Measurements from ENCODE around the gene ALKBH5. TPM values are rescaled to one million over a fixed set of nuclear protein-coding genes. Genes with fewer than 3 reads are reported as not detected.

Gene ALKBH5
- total and polyA plus RNA-seq, 2 experiments from 2014 or later: 32.2 to 117 TPM

GRCh38 chr17:18191236-18191667, 7.6 kb downstream of the ALKBH5 start:
- Histone ChIP-seq H3F3A (replicated peaks; ENCODE audit: low read depth) (0 out of 2 replicates have a peak, but pooled peaks cover 13% of the 10 kb centered on the region), H3K4me1 (ENCODE audit: insufficient read depth) (peaks cover 19% of the 10 kb centered on the region), H3K4me3 (no peak overlapping the region), H3K36me3 (ENCODE audit: insufficient read depth) (peaks cover 12% of the 10 kb centered on the region), H3K27ac (ENCODE audit: low read depth) (peak overlapping the region; percentile 79; the same call in 1 of the 2 replicates), H2AFZ (no peak overlapping the region), H3K4me2 (no peak overlapping the region), H3K9me2 (ENCODE audit: insufficient read depth) (no peaks in the 10 kb centered on the region), H3K27me3 (ENCODE audit: insufficient read depth) (no peaks in the 10 kb centered on the region), H3K79me2 (replicated peaks; ENCODE audit: insufficient read depth) (peaks cover 100% of the 10 kb centered on the region), H4K20me1 (replicated peaks; ENCODE audit: insufficient read depth) (peaks cover 78% of the 10 kb centered on the region)
- Mint-ChIP-seq H3K4me1 (peaks cover 26% of the 10 kb centered on the region), H3K4me3 (no peak overlapping the region), H3K36me3 (ENCODE audit: low read depth) (peaks cover 51% of the 10 kb centered on the region), H3K27ac (no peak overlapping the region), H3K9me3 (no peaks in the 10 kb centered on the region), H3K27me3 (ENCODE audit: insufficient read depth, low read depth, poor library complexity) (peaks cover 4% of the 10 kb centered on the region)
- no peak for TF ChIP-seq EZH2 (IDR thresholded peaks at IDR 0.05; ENCODE audit: low read depth, unreplicated experiment)
- TF ChIP-seq ETS1 (IDR thresholded peaks at IDR 0.05): no peak
- no peak for TF ChIP-seq JUNB (IDR thresholded peaks at IDR 0.05; ENCODE audit: unreplicated experiment)
- no peak for TF ChIP-seq ZNF462 (CRISPR knock-in tag; IDR thresholded peaks at IDR 0.05)
- TF ChIP-seq EZH2phosphoT487 (IDR thresholded peaks at IDR 0.05; ENCODE audit: unreplicated experiment): no peak
- no peak for TF ChIP-seq CTCF (conservative IDR thresholded peaks at IDR 0.05; ENCODE audit: low read depth in 2 of 2)
- TF ChIP-seq POLR2AphosphoS5 (IDR thresholded peaks at IDR 0.05; ENCODE audit: low read depth): no peak
- no peak for TF ChIP-seq CREB1 (CRISPR knock-in tag; IDR thresholded peaks at IDR 0.05; ENCODE audit: low read depth)
- TF ChIP-seq NANOG (IDR thresholded peaks at IDR 0.05; ENCODE audit: borderline replicate concordance): no peak
- no peak for TF ChIP-seq REST (IDR thresholded peaks at IDR 0.05; ENCODE audit: unreplicated experiment)
- no peak for TF ChIP-seq STAT1 (IDR thresholded peaks at IDR 0.05; ENCODE audit: unreplicated experiment)
- no peak for TF ChIP-seq ZNF114 (CRISPR knock-in tag; IDR thresholded peaks at IDR 0.05)
- TF ChIP-seq ZNF331 (CRISPR knock-in tag; IDR thresholded peaks at IDR 0.05; ENCODE audit: low read depth): no peak
- no peak for DNase-seq (ENCODE audit: low spot score)
- ATAC-seq: no peak

Data from GM23338 (cell line).